ENCODE data around the gene PEX5L.

PEX5L gene

GRCh38 chr3:179772297-179772696 is 264.4 kb downstream of the PEX5L start:
- DNase-seq (ENCODE audit: low read depth in 3 of 3), result no peak

GRCh38 chr3:179771797-179772196 is 264.9 kb downstream of the PEX5L start:
- DNase-seq (ENCODE audit: low read depth in 3 of 3), result no peak

- no peak for DNase-seq (ENCODE audit: low read depth in 3 of 3)
Observed at GRCh38 chr3:179769411-179770247, 267.1 kb downstream of the PEX5L start.

GRCh38 chr3:179768080-179768479 is 268.7 kb downstream of the PEX5L start:
- no peak for DNase-seq (ENCODE audit: low read depth in 3 of 3)

GRCh38 chr3:179766416-179767133 is 270.2 kb downstream of the PEX5L start:
- no peak for DNase-seq (ENCODE audit: low read depth in 3 of 3)

GRCh38 chr3:179765396-179765795 is 271.3 kb downstream of the PEX5L start:
- DNase-seq (ENCODE audit: low read depth in 3 of 3), result no peak

GRCh38 chr3:179760944-179761343 is 275.8 kb downstream of the PEX5L start:
- no peak for DNase-seq (ENCODE audit: low read depth in 3 of 3)

- no peak for DNase-seq (ENCODE audit: low read depth in 3 of 3)
Observed at GRCh38 chr3:179750720-179751328, 285.9 kb downstream of the PEX5L start.

- DNase-seq (ENCODE audit: low read depth in 3 of 3), result no peak
Observed at GRCh38 chr3:179745716-179746115, 291.0 kb downstream of the PEX5L start.

- DNase-seq (ENCODE audit: low read depth in 3 of 3), result no peak
Observed at GRCh38 chr3:179745079-179745478, 291.7 kb downstream of the PEX5L start.
